Measurements from ENCODE around the gene PERM1.

PERM1 gene

DNA sequence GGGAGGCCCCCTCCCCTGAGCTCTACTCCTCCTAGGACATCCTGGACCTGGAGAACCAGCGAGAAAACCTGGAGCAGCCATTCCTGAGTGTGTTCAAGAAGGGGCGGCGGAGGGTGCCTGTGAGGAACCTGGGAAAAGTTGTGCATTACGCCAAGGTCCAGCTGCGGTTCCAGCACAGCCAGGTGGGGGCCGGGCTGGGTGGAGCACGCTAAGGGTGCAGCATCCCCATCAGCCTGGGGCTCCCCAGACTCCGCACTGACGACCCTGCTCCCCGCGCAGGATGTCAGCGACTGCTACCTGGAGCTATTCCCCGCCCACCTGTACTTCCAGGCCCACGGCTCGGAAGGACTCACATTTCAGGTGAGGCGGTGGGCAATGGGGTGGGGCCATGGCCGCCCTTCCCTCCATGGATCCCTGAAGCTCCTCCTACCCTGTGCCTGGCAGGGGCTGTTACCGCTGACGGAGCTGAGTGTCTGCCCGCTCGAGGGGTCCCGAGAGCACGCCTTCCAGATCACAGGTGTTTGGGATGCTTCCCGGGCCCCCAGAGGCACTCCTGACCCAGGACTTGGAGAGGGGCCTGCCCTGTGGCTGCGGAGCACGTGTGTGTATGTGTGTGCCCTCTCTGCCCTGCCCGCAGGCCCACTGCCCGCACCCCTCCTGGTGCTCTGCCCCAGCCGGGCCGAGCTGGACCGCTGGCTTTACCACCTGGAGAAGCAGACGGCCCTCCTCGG is 11.5 kb downstream of the PERM1 start:
- H4K20me1 ChIP-seq (ENCODE audit: control insufficient read depth, insufficient read depth, low read depth, low read length) = no peaks in the 10 kb centered on the region
- no peaks in the 10 kb centered on the region for H3K36me3 ChIP-seq (ENCODE audit: control insufficient read depth, low read length)
- H3K4me1 ChIP-seq (ENCODE audit: control insufficient read depth, low read length) = peaks cover 10% of the 10 kb centered on the region
- H3K27me3 ChIP-seq (ENCODE audit: control insufficient read depth, low read length) = 0 out of 2 replicates have a peak, but pooled peaks cover 4% of the 10 kb centered on the region
- no peaks in the 10 kb centered on the region; the same call in 1 of the 2 replicates for H3K9me3 ChIP-seq (ENCODE audit: control insufficient read depth, insufficient read depth, low read length)
- H3K27ac ChIP-seq (ENCODE audit: low read depth, low read length) = no peak overlapping the region
- TF ChIP-seq, protein P1, sequence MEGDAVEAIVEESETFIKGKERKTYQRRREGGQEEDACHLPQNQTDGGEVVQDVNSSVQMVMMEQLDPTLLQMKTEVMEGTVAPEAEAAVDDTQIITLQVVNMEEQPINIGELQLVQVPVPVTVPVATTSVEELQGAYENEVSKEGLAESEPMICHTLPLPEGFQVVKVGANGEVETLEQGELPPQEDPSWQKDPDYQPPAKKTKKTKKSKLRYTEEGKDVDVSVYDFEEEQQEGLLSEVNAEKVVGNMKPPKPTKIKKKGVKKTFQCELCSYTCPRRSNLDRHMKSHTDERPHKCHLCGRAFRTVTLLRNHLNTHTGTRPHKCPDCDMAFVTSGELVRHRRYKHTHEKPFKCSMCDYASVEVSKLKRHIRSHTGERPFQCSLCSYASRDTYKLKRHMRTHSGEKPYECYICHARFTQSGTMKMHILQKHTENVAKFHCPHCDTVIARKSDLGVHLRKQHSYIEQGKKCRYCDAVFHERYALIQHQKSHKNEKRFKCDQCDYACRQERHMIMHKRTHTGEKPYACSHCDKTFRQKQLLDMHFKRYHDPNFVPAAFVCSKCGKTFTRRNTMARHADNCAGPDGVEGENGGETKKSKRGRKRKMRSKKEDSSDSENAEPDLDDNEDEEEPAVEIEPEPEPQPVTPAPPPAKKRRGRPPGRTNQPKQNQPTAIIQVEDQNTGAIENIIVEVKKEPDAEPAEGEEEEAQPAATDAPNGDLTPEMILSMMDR (IDR thresholded peaks at IDR 0.05; ENCODE audit: low read depth, low read length, poor library complexity, severe bottlenecking) = no peak
- H3K4me3 ChIP-seq (ENCODE audit: low read length) = no peak overlapping the region
- no peaks in the 10 kb centered on the region for H3K79me2 ChIP-seq (ENCODE audit: control insufficient read depth, low read length)
- H3K9me2 ChIP-seq (replicated peaks; ENCODE audit: control insufficient read depth, low read length) = no peaks in the 10 kb centered on the region
- H3K4me2 ChIP-seq (ENCODE audit: low read length) = no peak overlapping the region
- no peaks in the 10 kb centered on the region; the same call in 1 of the 2 replicates for H3F3A ChIP-seq (ENCODE audit: control insufficient read depth, insufficient read depth)

DNA sequence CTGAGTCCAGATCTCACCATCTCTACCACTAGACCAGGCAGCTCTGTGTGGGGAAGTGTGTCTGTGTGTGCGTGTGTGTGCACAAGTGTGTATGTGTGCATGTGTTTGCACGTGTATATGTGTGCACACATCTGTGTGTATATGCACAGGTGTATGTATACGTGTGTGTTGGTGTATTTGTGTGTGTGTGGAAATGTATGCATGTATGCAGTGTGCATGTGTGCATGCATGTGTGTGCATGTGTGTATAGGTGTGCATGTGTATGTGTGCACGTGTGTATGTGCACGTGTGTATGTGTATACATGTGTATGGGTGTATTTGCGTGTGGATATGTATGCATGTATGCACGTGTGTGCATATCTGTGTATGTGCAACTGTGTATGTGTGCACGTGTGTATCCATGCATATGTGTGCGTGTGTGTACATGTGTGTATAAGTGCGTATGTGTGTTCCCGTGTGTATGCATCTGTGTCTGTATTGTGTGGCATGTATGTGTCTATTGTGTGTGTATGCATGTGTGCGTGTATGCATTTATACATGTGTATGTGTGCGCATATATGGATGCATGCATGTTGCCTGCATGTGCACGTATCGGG is 12.5 kb downstream of the PERM1 start:
- TF ChIP-seq, protein P1 (IDR thresholded peaks at IDR 0.05; ENCODE audit: low read depth, low read length, poor library complexity, severe bottlenecking) = no peak
- no peak for TF ChIP-seq EZH2phosphoT487 (IDR thresholded peaks at IDR 0.05; ENCODE audit: borderline replicate concordance, low read length)
- H3F3A ChIP-seq (ENCODE audit: control insufficient read depth, insufficient read depth) = no peaks in the 10 kb centered on the region; the same call in 1 of the 2 replicates
- no peaks in the 10 kb centered on the region for H4K20me1 ChIP-seq (ENCODE audit: control insufficient read depth, insufficient read depth, low read depth, low read length)
- H3K9me3 ChIP-seq (ENCODE audit: control insufficient read depth, insufficient read depth, low read length) = no peaks in the 10 kb centered on the region; the same call in 1 of the 2 replicates
- H3K27me3 ChIP-seq (ENCODE audit: control insufficient read depth, low read length) = 0 out of 2 replicates have a peak, but pooled peaks cover 4% of the 10 kb centered on the region
- H3K79me2 ChIP-seq (ENCODE audit: control insufficient read depth, low read length) = no peaks in the 10 kb centered on the region
- H3K4me1 ChIP-seq (ENCODE audit: control insufficient read depth, low read length) = peaks cover 10% of the 10 kb centered on the region
- H3K27ac ChIP-seq (ENCODE audit: low read depth, low read length) = no peak overlapping the region
- H3K36me3 ChIP-seq (ENCODE audit: control insufficient read depth, low read length) = no peaks in the 10 kb centered on the region
- no peak overlapping the region for H3K4me2 ChIP-seq (ENCODE audit: low read length)
- no peaks in the 10 kb centered on the region for H3K9me2 ChIP-seq (replicated peaks; ENCODE audit: control insufficient read depth, low read length)
- H3K4me3 ChIP-seq (ENCODE audit: low read length) = no peak overlapping the region

DNA sequence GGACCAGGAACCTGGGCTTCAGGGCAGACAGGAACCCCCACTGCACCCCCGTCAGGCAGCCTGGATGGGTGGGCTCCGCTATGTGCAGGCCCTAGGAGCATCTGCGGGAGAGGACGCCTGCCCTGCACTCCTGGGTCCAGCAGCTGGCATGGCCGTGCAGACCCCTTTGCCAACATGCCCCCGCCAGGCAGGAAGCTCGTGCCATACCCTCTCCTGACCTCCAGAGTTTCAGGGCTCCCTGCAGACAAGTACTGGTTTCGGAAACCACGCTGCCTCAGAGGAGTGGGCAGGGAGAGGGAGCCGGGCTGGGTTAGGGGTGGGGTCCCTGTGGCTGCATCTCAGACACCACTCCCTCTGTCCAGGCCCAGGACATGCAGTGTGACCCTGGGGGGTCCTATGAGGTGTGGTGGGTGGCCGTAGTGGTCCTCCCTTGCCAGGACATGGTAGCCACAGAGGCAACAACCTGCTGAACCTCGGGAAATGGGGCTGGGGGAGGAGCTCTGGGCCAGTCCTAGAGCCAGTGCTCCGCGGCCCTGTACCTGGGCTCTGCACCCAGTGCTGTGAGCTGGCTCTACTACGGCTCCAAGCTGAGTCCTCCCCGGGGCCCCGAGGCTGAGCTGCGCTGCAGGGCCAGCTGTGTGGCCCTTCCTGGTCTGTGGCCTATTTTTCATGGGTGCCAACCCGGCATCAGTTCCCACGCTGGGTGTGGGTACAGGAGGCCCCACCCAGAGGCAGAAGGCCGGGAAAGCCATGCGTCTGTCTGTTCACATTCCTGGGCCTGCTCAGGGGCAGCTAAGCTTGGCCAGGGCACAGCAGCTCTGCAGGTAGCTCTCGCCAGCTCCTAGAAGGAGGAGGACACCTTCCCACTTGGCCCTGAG is 14.2 kb downstream of the PERM1 start:
- no peaks in the 10 kb centered on the region; the same call in 1 of the 2 replicates for H3K9me3 ChIP-seq (ENCODE audit: control insufficient read depth, insufficient read depth, low read length)
- H3K27ac ChIP-seq (ENCODE audit: low read depth, low read length) = no peak overlapping the region
- H4K20me1 ChIP-seq (ENCODE audit: control insufficient read depth, insufficient read depth, low read depth, low read length) = no peaks in the 10 kb centered on the region
- H3F3A ChIP-seq (ENCODE audit: control insufficient read depth, insufficient read depth) = no peaks in the 10 kb centered on the region; the same call in 1 of the 2 replicates
- no peaks in the 10 kb centered on the region for H3K9me2 ChIP-seq (replicated peaks; ENCODE audit: control insufficient read depth, low read length)
- H3K36me3 ChIP-seq (ENCODE audit: control insufficient read depth, low read length) = no peaks in the 10 kb centered on the region
- peaks cover 10% of the 10 kb centered on the region for H3K4me1 ChIP-seq (ENCODE audit: control insufficient read depth, low read length)
- no peaks in the 10 kb centered on the region for H3K79me2 ChIP-seq (ENCODE audit: control insufficient read depth, low read length)
- no peak overlapping the region for H3K4me3 ChIP-seq (ENCODE audit: low read length)
- 0 out of 2 replicates have a peak, but pooled peaks cover 4% of the 10 kb centered on the region for H3K27me3 ChIP-seq (ENCODE audit: control insufficient read depth, low read length)
- H3K4me2 ChIP-seq (ENCODE audit: low read length) = no peak overlapping the region
- no peak for TF ChIP-seq EZH2phosphoT487 (IDR thresholded peaks at IDR 0.05; ENCODE audit: borderline replicate concordance, low read length)
- TF ChIP-seq, protein P1 (IDR thresholded peaks at IDR 0.05; ENCODE audit: low read depth, low read length, poor library complexity, severe bottlenecking) = no peak

All from DOHH2 (cell line).